NCI-H1048 (cell line): ENCODE results near the gene CPO.

ENCODE experiments used
- DNase-seq: peaks from one replicate; lab custom pipeline; 2025; lab: John Stamatoyannopoulos, UW

CPO gene

GRCh38 chr2:206974551-206974950 lies 35.2 kb downstream of the CPO start:
- DNase-seq = no peak

- DNase-seq = no peak
Measured at GRCh38 chr2:206978746-206979145, 39.4 kb downstream of the CPO start.

DNA sequence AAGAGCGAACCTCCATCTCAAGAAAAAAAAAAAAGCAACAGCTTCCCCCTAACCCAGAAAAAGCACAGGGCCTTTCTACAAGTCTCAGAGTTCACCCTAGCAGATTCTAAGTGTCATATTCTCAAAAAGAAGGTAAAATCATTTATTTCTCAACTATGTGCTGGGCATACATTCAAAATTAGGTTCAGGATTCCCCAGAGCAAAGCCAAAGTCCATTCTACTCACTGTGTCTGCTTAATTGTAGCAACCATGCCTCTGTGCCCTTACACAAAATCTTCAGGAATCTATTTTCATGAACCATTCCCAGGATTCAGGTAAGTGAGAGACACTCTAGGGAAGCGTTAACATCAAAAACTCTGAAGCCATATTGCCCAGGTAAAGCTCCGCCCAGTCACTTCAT lies 40.0 kb downstream of the CPO start:
- no peak for DNase-seq

GRCh38 chr2:206979922-206980321 lies 40.6 kb downstream of the CPO start:
- no peak for DNase-seq

GRCh38 chr2:206980413-206980812 lies 41.1 kb downstream of the CPO start:
- DNase-seq = no peak

GRCh38 chr2:206981086-206981674 lies 41.9 kb downstream of the CPO start:
- no peak for DNase-seq

GRCh38 chr2:206981739-206982340 lies 42.5 kb downstream of the CPO start:
- DNase-seq = no peak

GRCh38 chr2:206982360-206982955 lies 43.1 kb downstream of the CPO start:
- DNase-seq = no peak

- DNase-seq = no peak
Measured at GRCh38 chr2:206983161-206983859, 44.0 kb downstream of the CPO start.

GRCh38 chr2:206984206-206984605 lies 44.9 kb downstream of the CPO start:
- no peak for DNase-seq

DNA sequence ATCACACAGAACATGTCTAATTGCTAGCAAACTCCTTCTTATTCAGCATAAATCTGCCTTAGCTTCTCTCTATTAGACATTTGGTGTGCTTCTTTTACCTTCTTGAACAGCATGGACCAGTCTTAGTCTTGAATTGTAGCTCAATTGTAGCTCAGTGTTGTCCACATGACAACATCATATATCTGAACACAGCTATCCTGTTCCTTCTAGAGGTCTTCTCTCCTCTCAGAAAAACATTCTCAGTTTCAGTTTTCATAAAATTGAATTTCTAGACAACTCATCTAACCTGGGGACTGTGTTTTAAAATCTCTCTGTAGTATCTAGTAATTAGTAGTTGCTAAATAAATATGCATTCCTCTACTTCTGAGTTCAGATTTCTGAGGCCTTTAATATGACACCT lies 47.6 kb downstream of the CPO start:
- DNase-seq = no peak

GRCh38 chr2:206987810-206988209 lies 48.5 kb downstream of the CPO start:
- no peak for DNase-seq

DNA sequence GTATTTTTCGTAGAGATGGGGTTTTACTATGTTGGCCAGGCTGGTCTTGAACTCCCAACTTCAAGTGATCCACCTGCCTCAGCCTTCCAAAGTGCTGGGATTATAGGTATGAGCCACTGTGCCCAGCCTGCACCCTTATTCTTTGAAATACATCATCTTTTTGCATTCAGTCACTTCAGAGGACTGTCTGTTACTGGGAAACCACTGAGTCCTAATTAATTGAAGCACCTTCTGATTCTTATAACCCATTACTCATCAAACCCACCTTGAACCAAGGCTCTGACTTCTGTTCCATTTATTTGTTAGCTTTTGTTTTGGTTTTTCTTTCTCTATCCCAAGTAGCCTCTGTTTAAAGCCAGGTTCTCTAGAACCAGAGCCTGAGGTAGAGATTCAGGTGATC lies 49.6 kb downstream of the CPO start:
- no peak for DNase-seq

DNA sequence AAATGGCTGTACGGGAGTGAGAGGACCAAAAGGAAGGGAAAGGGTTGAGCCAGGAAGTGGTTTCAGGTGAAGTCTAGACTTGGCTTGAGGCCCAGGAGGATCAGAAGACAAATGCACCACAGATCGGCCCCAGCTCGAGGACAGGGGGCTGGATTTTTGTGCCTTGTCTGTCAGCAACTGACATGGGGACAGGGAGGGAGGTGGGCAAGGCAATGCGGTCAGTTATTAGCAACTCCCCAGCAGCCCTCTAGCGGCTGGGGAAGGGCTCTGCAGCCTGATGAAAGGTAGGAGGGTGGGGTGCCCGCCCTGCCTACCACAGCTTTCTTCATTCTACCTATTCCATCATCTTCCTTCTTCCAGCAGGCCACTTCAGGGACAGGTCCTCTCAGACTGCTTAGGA lies 50.0 kb downstream of the CPO start:
- no peak for DNase-seq

GRCh38 chr2:206990360-206990759 lies 51.0 kb downstream of the CPO start:
- no peak for DNase-seq

DNA sequence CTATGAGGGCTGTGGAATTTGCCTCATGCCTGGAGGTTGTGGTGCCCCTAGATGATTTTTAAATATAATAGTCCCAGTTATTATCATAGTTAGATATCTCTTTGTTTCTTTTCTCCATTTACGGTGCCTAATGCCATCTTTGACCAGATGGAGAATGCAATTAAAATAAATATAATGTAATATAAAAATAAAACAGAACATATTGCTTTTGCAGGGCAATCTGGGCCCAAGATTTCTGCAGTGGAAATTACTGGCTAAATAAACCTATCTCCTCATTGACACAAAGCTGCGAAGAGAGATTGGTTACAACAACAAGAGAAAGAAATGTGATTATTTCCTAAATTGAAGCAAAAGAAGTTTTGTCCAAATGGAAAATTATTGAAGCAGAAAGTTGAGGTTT lies 51.8 kb downstream of the CPO start:
- DNase-seq = no peak

DNA sequence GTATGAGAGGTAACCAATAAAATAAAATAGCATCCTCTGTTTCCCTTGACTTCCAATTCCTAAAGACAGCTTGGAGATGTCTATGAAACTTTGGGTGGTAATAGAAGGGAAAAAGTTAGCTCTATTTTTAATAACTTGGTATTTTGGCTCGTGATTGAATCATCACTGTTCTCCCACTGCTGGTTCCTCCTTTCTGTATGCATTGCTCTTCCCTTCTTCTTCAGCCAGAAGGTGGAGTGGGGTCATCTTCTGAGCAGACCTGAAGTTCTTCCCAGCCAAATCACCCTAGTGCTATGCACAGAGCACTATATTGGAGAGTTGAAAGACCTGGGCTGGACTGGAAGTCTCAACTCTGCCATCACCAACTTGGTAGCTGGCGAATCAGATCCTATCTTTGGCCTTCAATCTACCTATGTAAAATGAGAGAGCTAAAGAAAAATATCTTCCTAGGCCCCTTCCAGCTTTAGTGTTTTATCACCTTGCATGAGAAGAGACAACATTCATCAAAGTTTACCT lies 54.1 kb downstream of the CPO start:
- no peak for DNase-seq

GRCh38 chr2:206993964-206994363 lies 54.6 kb downstream of the CPO start:
- DNase-seq = no peak

DNA sequence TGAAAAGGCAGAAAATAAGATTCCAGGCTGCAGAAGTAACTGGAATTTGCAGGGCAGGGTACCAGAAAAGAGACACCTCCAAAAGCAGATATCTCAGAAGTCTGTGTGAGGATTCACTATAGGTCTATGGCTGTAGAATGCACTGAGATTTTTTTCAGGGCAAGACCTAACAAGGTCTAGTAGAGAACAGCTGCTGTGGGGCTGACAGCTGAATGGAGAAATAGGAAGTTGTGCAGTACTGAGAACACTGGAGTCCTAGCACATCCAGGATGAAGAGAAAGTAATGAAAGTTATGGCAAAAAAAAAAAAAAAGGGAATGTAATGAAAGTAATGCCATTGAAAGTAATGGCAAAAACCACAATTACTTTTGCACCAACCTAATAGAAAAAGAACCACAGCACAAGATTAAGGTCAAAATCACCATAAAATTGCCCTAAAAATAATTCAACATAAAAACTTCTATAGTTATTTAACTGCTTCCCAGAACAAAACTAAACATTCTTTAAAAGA lies 57.3 kb downstream of the CPO start:
- no peak for DNase-seq

DNA sequence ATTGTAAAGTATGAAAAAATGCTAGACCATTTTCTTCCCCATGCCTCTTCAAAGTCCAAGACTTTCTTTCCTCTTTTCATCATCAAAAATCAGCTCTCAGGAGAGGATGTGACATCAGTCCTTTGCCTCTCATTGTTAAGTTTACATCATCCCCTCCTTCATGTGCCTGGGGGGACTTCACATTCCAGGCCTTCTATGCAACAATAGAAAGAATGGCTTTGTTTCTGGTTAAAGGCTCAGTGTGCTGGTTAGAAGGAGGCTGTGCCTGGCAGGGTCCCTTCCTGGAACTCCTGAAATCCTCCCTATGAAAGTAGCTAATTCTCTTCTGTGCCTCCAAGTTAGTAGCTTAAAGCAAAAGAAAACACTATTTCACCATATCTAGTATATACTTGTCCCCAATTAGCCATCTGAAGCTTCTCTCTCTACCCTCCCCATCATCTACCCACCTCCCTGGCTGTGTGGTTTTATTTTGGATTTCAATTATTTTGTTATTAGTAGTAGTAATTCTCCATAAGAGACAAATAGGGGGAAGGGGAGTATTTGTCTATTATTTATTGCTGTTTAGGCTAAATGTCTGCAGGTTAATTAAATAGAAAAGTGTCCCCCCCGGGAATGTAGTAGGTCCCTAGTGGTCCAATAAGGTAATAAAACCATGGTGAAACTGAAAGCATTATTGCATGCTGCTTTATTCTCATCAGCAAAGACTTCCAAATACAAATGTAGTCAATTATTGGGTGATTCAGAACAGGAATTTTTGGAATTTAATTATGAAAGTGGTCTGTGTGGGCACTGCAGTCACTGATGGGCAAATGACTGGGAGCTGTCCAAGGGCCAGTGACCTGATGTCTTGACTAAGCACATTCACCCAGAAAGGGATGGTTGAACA lies 69.0 kb downstream of the CPO start:
- DNase-seq = no peak

DNA sequence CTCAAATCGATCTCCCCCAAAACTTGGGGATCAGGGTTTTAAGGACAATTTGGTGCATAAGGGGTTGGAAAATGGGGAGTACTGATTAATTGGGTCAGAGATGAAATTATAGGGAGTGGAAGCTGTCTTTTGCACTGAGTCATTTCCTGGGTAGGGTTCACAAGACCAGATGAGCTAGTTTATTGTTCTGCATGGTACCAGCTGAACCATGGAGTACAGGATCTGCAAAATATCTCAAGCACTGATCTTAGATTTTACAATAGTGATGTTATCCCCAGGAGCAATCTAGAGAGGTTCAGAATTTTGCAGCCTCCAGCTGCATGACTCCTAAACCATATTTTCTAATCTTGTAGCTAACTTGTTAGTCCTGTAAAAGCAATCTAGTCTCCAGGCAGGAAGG lies 73.1 kb downstream of the CPO start:
- DNase-seq = no peak

DNA sequence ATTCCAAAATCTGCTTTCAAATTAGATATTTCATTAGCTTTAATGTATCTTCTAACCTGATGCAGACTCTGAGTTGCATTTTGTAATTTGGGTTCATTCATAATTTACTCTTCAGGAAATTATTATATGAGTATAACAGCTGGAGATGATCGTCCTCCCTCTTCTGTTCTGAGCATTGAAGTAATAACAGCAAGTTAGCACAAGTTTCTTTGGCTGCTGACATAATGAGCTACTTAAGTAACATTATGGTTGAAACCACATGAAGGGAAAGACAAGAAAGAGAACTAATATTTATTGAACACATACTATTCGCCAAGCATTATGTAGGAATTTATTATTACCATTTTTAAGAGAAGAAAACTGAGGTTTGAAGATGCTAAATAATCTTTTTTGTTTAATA lies 75.1 kb downstream of the CPO start:
- no peak for DNase-seq
